ACHN (cell line): ENCODE results near the gene PIK3C3.
"Not testable (repeated sequence)": the region's sequence is repeated elsewhere in the genome, so short reads cannot be mapped to it uniquely, and the experiment has no call there.

Experiments used
- DNase-seq: peaks from one replicate; pipeline ENCODE4 v3.0.0-alpha.2; 2015
- in situ Hi-C: cut with HindIII; loops from 2 replicates; pipeline ENCODE4 v1.10.0; 2017; ENCODE audit warnings: low sequenced_read_pairs, low pct_ligation_motif_present, low pct_unique_long_range_greater_than_20kb

The PIK3C3 gene

GRCh38 chr18:42100911-42101310 is 145.9 kb downstream of the PIK3C3 start:
- no peak for DNase-seq
- in situ Hi-C loops = no loop called here

- no peak for DNase-seq
- in situ Hi-C loops = no loop called here
Observed at GRCh38 chr18:42105394-42105793, 150.4 kb downstream of the PIK3C3 start.

- in situ Hi-C loops = no loop called here
- DNase-seq = no peak
Observed at GRCh38 chr18:42106784-42107183, 151.8 kb downstream of the PIK3C3 start.

DNA sequence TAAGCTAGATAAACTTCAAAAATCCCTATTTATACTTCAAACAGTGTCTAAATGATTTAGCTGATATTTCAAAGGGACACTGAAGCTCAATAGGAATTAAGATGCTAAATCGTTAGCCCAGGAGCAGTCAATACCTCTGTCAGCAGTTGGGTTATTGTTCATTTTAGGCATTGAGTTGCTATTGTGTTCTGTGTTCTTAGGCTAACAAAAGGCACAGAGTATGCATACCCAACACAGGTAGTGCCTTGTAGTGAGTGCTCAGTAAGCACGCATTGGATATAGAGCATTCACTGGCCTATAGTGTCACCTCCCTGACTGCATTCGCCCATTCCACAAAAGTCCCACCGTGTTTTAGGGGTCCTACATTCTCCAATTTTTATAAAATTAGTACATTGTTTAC is 152.3 kb downstream of the PIK3C3 start:
- DNase-seq = no peak
- in situ Hi-C loops = no loop called here

DNA sequence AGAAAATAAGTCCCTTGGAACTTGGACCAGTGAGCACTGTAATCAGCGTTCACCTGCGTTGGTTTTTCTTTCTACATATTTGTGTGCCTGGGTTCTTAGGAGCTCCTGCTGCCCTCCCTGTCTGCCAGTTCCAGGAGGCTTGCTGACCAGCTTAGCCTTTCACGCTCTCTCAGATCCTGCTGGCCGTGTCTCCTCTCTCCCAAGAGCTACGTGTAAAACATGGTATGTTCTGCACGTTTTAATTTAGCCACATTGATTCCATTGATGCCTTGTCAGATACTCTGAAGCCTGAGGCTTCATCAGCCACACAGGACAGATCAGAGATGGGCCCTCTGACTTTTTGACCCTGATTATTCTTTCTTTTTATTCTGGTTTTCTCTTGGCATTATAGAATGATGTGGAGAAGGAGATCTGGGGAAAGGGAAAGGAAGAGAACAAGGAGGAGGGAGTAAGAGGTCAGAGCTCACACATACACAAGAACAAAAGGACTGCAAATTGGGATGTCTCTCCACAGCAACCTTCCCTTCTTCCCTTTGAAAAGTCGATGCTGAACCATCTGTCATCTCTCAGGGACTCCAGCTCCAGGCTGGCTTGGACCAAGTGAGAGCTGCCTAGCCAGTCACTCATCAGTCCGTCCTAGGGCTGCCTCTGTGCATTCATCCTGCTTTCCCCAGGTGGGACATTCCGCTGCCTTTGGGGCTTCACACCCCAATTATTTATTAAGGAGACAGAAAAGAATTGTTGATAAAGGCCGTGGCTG is 152.8 kb downstream of the PIK3C3 start:
- no peak for DNase-seq
- in situ Hi-C loops = no loop called here

GRCh38 chr18:42112147-42112546 is 157.1 kb downstream of the PIK3C3 start:
- in situ Hi-C loops, DNase-seq: not testable (repeated sequence)

GRCh38 chr18:42112657-42113420 is 157.8 kb downstream of the PIK3C3 start:
- no peak for DNase-seq
- in situ Hi-C loops = no loop called here

DNA sequence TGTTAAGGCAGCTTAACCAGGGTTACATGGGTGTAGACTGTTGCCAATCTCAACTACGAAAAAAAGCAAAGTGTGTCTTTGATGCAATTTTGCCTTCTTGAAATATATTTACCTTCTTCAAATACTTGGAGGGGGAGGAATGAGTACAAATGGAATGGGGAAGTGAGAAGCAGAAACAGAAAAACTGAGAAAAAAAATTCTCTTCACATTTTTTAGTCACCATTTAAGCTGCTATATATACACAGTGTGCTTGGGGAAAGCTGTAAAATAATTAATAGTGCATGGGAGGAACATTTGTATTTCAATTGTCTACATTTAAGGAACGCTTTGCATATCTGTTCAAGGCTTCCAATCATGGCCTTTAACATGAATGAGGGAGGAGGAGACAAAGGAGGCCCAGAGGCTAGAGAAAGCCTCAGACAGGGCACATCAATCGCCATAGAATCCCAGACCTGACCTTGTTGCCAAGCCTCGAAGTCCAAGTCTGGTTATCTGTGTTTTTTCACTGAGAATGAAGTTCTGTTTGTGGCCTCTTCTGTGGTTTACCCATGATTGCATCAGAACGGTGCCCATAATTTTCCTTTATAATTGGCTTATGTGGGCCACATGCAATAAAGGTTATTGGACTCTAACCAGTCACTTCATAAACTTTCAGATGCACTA is 158.6 kb downstream of the PIK3C3 start:
- in situ Hi-C loops = no loop called here
- peak; percentile 1 for DNase-seq

DNA sequence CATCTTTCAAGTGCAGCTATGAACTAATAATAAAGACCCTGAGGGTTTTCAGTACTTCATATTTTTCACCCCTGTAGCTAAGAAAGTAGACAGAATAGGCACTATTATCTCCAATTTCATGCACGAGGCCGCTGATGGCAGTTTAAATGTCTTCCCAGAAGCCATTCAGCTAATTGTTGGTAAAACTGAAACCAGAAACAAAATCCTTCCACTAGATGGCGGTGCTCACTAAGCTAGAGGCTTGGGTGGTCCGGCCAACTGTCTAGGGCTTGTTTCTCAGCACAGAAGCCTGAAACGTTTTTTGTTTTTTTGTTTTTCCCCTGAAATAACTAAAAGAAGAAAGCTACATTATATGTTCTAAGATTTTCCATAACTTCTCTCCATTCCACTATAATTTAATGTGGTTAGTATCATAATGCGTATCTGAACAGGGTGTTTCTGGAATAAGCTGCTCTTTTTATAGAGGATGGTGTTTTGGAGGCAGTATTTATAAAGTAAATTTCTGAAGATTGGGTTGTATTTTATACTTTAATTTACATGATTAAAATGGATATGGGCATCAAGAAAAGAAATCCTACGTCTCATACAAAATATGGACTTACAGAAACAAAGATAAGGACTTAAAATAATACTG is 159.4 kb downstream of the PIK3C3 start:
- peak; percentile 73 for DNase-seq
- in situ Hi-C loops = no loop called here

- no peak for DNase-seq
- in situ Hi-C loops = no loop called here
Observed at GRCh38 chr18:42126586-42126985, 171.6 kb downstream of the PIK3C3 start.

GRCh38 chr18:42131066-42131929 is 176.3 kb downstream of the PIK3C3 start:
- no peak for DNase-seq
- in situ Hi-C loops = no loop called here

GRCh38 chr18:42131930-42132244 is 176.9 kb downstream of the PIK3C3 start:
- in situ Hi-C loops = no loop called here

More at GRCh38 chr18:42131930-42132244, 176.9 kb downstream of the PIK3C3 start:
- no peak for DNase-seq
